HG02973 (cell line): ENCODE measurements around the gene FAHD1.
"Not testable (repeated sequence)": the region's sequence is repeated elsewhere in the genome, so short reads cannot be mapped to it uniquely, and the experiment has no call there.

Source experiments
- ATAC-seq: cut with Tn5 transposase; IDR thresholded peaks from one replicate; pipeline ENCODE4 v1.9.1; 2021; ENCODE audit warnings: moderate library complexity; ENCODE audit not compliant: unreplicated experiment

FAHD1 gene

GRCh38 chr16:1839554-1839953 lies 12.5 kb downstream of the FAHD1 start:
- no peak for ATAC-seq

DNA sequence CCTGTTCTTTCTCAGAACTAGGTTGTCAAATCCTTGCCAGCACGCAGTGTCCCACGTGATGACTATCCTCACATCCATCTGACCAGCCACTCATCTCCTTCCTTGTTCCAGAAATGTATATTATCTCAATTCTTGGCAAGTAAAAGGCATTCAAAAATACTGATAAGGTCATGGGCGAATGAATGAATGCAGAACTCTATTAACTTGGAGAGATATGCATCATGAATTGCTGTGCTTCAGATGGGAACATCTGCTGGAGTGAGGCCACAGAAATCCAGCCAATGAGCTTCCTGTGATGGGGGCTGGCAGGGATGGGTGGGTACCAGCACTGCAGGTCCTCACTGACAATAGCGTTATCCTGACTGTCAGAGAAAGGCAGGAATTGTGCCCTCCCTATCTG lies 19.0 kb downstream of the FAHD1 start:
- ATAC-seq, result no peak

GRCh38 chr16:1846416-1846815 lies 19.4 kb downstream of the FAHD1 start:
- no peak for ATAC-seq

GRCh38 chr16:1850981-1851380 lies 24.0 kb downstream of the FAHD1 start:
- no peak for ATAC-seq

GRCh38 chr16:1851793-1852192 lies 24.8 kb downstream of the FAHD1 start:
- ATAC-seq, result no peak

- ATAC-seq, result no peak
Observed at GRCh38 chr16:1857433-1858097, 30.6 kb downstream of the FAHD1 start.

GRCh38 chr16:1858189-1858865 lies 31.3 kb downstream of the FAHD1 start:
- no peak for ATAC-seq

GRCh38 chr16:1859650-1860049 lies 32.6 kb downstream of the FAHD1 start:
- ATAC-seq, result no peak

DNA sequence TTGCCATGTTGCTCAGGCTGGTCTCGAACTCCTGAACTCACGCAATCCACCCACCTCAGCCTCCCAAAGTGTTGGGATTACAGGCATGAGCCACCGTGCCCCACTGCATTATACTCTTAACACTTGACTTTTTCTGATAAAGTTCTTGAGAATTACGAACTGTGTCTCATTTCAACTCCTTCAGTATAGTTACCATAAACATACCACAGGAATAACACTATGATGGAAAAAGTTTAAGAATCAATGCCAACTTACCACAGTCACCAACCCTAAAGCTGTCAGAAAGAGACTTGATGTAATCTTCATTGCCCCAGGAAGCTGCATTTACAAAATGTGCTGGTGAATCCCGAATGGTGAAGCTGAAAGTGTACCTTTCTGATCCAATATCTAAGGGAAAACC lies 34.7 kb downstream of the FAHD1 start:
- no peak for ATAC-seq

- ATAC-seq, result no peak
Observed at GRCh38 chr16:1862394-1862793, 35.4 kb downstream of the FAHD1 start.

DNA sequence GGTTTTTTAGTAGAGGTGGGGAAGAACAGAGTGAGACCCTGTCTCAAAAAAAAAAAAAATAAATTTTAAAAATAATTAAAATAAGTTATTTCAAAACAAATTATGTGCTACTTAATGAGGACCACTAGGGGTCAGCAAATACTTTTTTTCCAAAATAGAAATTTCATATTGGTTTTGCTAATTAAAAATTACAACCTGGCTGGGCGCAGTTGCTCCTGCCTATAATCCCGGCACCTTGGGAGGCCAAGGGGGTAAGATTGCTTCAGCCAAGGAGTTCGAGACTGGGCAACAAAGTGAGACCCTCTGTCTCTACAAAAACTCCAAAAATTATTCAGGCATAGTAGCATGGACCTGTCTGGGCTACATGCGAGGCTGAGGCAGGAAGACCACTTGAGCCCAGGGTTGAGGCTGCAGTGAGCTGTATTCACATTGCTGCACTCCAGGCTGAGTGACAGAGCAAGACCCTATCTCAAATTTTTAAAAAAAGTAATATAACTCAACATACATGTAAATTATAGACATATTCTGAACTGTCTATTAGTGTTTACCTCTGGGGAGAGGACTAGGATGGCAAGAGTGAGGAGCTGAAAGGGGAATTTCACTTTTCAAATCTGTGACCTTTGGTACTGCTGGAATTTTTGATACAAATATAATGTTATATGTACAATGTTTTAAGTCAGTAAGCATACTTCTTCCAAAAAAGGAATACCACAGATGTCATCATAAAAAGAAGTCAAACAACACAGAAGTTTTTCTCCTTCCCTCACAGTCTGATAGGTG lies 36.9 kb downstream of the FAHD1 start:
- no peak for ATAC-seq

- ATAC-seq, result no peak
Observed at GRCh38 chr16:1865902-1866690, 39.1 kb downstream of the FAHD1 start.

GRCh38 chr16:1870365-1871082 lies 43.5 kb downstream of the FAHD1 start:
- no peak for ATAC-seq

DNA sequence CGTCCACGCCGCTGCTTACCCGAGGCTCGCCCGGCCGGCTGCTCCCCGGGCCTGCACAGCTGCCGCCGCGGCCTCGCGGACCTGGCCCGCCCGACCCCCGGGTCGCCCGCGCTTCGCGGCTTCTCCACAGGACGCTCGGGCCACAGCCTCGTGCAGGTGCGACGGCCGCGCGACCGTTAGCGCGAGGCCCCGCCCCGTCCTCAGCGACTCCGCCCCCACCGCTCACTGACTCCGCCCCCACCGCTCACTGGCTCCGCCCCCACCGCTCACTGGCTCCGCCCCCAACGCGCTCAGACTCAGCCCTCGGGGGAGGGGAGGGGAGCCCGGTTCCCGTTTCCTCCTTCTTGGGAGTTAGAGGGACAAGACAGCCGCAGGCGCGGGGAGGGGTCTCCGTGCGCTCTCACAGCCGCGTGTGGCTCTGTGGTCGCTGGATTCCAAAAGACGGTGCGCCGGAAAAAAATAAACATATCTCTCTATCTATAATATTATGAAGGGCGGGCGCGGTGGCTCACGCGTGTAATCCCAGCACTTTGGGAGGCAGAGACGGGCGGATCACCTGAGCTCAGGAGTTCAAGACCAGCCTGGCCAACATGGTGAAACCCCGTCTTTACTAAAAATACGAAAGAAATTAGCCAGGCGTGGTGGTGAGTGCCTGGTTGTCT lies 45.1 kb downstream of the FAHD1 start, which contains the start of gene MEIOB:
Gene MEIOB (minus strand): TSS at position 191 of the 662 bp plus-strand sequence. CDS start 3,989 bp downstream, outside the sequence.
- ATAC-seq, result no peak

GRCh38 chr16:1874854-1875253 lies 47.8 kb downstream of the FAHD1 start:
- no peak for ATAC-seq

GRCh38 chr16:1876066-1876465 lies 49.1 kb downstream of the FAHD1 start:
- ATAC-seq, result not testable (repeated sequence)

DNA sequence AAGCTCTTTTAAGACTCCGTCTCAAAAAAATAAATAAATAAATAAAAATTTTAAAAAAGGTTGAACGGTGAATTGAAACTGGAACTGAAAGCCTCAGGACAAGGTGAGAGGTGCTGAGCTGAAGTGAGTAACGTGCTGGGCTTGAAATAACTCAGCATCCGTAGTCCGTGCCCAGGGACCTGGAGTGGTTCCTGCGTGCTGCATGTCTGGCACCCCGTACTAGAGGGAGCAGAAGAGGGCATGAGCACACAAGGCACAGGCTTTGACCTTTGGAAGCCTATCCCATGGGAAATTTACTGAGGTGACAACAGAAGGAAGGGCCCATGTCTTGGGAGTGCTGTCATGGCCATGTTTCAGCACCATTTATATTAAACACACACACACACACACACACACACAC lies 49.5 kb downstream of the FAHD1 start:
- ATAC-seq, result no peak

DNA sequence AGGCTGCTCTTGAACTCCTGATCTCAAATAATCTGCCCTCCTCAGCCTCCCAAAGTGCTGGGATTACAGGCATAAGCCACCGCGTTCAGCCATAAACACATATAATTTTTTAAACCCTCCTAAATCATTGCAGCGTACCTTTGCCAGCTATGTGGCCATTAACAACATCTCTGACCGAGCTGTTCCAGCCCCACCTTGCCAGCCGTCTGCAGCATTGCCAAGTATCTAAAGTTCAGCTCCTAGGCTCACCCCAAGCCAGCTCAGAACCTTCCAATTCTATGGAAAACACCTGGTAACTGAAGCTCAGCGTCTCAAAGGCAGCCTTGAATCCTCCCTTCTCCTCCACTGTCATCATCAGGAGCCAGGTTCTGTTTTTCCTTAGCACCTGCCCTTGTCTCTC lies 50.1 kb downstream of the FAHD1 start:
- ATAC-seq, result no peak

DNA sequence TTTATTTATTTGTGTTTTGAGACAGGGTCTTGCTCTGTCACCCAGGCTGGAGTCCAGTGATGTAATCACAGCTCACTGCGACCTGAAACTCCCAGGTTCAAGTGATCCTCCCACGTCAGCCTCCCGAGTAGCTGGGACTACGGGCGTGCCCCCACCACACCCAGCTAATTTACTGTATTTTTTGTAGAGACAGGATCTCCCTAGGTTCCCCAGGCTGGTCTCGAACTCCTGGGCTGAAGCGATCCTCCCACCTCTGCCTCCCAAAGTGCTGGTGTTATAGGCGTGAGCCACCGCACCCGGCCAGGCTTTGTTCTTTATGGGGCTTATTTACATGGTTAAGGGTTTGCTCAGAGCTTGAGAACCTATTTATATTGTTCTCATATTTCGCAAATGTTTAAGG lies 50.8 kb downstream of the FAHD1 start:
- ATAC-seq, result no peak

DNA sequence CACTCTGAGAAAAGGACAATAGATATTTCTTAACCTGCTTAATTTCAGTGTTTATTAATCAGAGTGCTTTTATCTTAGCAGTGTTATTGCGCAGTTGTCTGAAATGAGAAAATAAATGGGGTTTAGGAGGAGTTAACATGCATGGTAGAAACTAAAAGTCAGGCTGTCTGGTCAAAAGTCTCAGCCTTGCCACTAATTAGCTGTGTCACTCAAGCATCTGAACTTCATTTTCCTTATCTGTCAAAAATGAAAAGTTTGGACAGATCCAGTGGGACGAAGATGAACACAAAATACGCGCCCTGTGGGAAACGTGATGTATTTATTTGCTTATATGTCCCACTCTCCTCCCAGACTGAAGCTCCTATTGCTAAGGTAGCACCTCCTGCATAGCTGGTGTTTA lies 51.2 kb downstream of the FAHD1 start:
- ATAC-seq, result no peak
